Measurements from ENCODE around the gene MPRIP. TPM values are rescaled to one million over a fixed set of nuclear protein-coding genes. Genes with fewer than 3 reads are reported as not detected.
A peak's percentile ranks its signal among the peaks of the same experiment; 100 is the strongest.

MPRIP gene
- total and polyA plus RNA-seq, 2 experiments from 2014 or later = 91.7 to 202 TPM

DNA sequence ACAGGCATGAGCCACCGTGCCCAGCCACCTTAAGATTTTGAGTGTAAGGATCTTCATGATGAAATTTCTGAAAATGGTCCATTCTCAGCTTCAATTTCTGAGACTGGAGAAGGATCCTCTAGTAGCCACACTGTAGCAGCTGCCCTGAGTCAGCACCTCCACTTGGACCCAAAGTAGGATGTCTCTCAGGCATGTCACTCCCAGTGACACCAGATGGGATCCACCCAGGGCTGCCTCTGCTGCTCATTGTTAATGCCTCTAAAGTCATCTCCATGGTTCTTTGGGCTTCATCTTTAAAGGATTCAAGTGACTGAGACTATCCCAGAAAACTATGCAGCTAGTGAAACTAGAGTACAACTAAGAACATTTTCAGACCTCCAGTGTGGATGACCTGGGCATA lies 156.0 kb downstream of the MPRIP start:
- no peaks in the 10 kb centered on the region for H3K9me2 ChIP-seq (replicated peaks; ENCODE audit: insufficient read depth)
- H4K20me1 ChIP-seq (ENCODE audit: insufficient read depth, poor library complexity, severe bottlenecking) = no peaks in the 10 kb centered on the region
- no peak overlapping the region for H3K27ac ChIP-seq
- TF ChIP-seq EZH2 (IDR thresholded peaks at IDR 0.05; ENCODE audit: borderline replicate concordance) (no peak), EZH2phosphoT487 (IDR thresholded peaks at IDR 0.05; ENCODE audit: low read depth, severe bottlenecking, unreplicated experiment) (no peak)
- TF ChIP-seq, protein P1, sequence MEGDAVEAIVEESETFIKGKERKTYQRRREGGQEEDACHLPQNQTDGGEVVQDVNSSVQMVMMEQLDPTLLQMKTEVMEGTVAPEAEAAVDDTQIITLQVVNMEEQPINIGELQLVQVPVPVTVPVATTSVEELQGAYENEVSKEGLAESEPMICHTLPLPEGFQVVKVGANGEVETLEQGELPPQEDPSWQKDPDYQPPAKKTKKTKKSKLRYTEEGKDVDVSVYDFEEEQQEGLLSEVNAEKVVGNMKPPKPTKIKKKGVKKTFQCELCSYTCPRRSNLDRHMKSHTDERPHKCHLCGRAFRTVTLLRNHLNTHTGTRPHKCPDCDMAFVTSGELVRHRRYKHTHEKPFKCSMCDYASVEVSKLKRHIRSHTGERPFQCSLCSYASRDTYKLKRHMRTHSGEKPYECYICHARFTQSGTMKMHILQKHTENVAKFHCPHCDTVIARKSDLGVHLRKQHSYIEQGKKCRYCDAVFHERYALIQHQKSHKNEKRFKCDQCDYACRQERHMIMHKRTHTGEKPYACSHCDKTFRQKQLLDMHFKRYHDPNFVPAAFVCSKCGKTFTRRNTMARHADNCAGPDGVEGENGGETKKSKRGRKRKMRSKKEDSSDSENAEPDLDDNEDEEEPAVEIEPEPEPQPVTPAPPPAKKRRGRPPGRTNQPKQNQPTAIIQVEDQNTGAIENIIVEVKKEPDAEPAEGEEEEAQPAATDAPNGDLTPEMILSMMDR (IDR thresholded peaks at IDR 0.05; ENCODE audit: poor library complexity) = no peak
- no peak for DNase-seq (ENCODE audit: low spot score)
- H3K27me3 ChIP-seq = no peaks in the 10 kb centered on the region
- no peak overlapping the region for H2AFZ ChIP-seq
- H3K9me3 ChIP-seq (ENCODE audit: low read depth) = no peaks in the 10 kb centered on the region
- no peaks in the 10 kb centered on the region for H3K79me2 ChIP-seq
- H3K36me3 ChIP-seq (replicated peaks; ENCODE audit: insufficient read depth, low read depth) = no peaks in the 10 kb centered on the region
- H3K4me2 ChIP-seq = no peak overlapping the region
- H3K4me3 ChIP-seq = no peak overlapping the region
- H3K4me1 ChIP-seq (ENCODE audit: insufficient read depth) = no peaks in the 10 kb centered on the region
- 100% methylated on average over 1 of the region's 1 CpG for WGBS (ENCODE audit: low lambda C conversion rate, missing lambda C conversion rate)

DNA sequence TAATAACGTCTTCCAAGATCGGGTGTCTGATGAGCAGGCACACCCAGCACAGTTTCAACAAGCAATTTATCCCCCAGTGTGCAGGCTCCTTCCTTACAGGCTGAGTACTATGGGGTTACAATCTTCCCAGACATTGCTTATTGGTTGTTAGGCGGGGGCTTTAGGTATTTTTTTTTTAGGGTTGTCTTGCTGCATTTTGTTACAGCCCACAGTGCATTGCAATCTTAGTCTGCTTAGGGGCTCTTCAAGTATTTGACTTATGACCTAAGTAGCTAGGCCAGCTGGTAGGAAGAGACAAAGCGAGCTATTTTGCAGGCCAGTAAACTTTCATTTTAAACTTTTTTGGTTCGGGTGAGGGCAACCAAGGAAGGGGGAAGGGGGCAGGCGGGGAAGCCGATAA lies 158.1 kb downstream of the MPRIP start:
- no peaks in the 10 kb centered on the region for H3K9me3 ChIP-seq (ENCODE audit: low read depth)
- peak overlapping the region; percentile 18 for H3K4me2 ChIP-seq
- no peaks in the 10 kb centered on the region for H3K27me3 ChIP-seq
- no peaks in the 10 kb centered on the region for H3K9me2 ChIP-seq (replicated peaks; ENCODE audit: insufficient read depth)
- H3K4me3 ChIP-seq = no peak overlapping the region
- TF ChIP-seq, protein P1 (IDR thresholded peaks at IDR 0.05; ENCODE audit: poor library complexity) = no peak
- TF ChIP-seq EZH2phosphoT487 (IDR thresholded peaks at IDR 0.05; ENCODE audit: low read depth, severe bottlenecking, unreplicated experiment) = no peak
- no peak for TF ChIP-seq EZH2 (IDR thresholded peaks at IDR 0.05; ENCODE audit: borderline replicate concordance)
- no peak for DNase-seq (ENCODE audit: low spot score)
- no peaks in the 10 kb centered on the region for H4K20me1 ChIP-seq (ENCODE audit: insufficient read depth, poor library complexity, severe bottlenecking)
- no peaks in the 10 kb centered on the region for H3K4me1 ChIP-seq (ENCODE audit: insufficient read depth)
- 61% methylated on average over 7 of the region's 7 CpGs for WGBS (ENCODE audit: low lambda C conversion rate, missing lambda C conversion rate)
- H3K79me2 ChIP-seq = no peaks in the 10 kb centered on the region
- peak overlapping the region; percentile 16 for H3K27ac ChIP-seq
- H3K36me3 ChIP-seq (replicated peaks; ENCODE audit: insufficient read depth, low read depth) = no peaks in the 10 kb centered on the region
- H2AFZ ChIP-seq = no peak overlapping the region

DNA sequence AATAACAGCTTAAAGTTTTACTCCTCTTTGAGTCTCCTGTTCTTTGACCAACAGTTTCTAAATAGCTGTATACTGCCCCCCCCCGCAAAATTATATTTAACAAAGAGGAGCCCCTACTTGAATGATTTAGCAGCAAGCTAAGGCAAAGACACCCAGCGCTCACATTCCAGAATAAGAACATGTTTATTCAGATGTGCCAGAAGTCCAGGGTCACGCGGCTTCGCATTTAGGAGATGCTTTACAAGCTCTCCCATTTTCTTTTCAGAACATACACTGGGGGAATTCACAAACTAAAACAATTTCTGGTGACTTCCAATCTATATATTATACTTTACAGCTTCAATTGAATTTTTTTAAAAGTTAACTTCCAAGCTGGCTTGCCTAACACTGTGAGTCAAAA lies 158.6 kb downstream of the MPRIP start:
- DNase-seq (ENCODE audit: low spot score) = no peak
- TF ChIP-seq EZH2 (IDR thresholded peaks at IDR 0.05; ENCODE audit: borderline replicate concordance) (no peak), EZH2phosphoT487 (IDR thresholded peaks at IDR 0.05; ENCODE audit: low read depth, severe bottlenecking, unreplicated experiment) (no peak)
- TF ChIP-seq, protein P1 (IDR thresholded peaks at IDR 0.05; ENCODE audit: poor library complexity) = no peak

DNA sequence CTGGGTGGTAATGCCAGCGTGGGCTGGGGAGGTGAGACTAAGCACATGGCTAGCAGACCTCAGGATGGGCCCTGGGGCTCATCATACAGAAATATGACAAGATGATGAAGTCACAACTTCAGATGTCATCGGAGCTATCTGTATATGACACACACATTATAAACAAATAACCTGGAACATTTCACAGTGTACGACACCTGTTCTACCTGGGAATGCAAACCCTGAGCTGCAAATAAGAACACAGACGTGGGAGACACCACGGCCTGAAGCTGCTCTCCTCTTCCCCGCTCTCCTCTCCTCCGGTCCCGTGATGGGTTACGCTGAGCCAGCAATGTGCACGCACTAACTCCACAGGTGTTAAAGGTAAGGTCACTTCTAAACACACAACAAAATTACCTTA lies 159.0 kb downstream of the MPRIP start:
- no peaks in the 10 kb centered on the region for H3K4me1 ChIP-seq (ENCODE audit: insufficient read depth)
- no peak overlapping the region for H3K4me3 ChIP-seq
- 87% methylated on average over 10 of the region's 10 CpGs for WGBS (ENCODE audit: low lambda C conversion rate, missing lambda C conversion rate)
- H3K27me3 ChIP-seq = no peaks in the 10 kb centered on the region
- no peaks in the 10 kb centered on the region for H3K36me3 ChIP-seq (replicated peaks; ENCODE audit: insufficient read depth, low read depth)
- H3K27ac ChIP-seq = no peak overlapping the region
- H2AFZ ChIP-seq = no peak overlapping the region
- no peak for DNase-seq (ENCODE audit: low spot score)
- no peaks in the 10 kb centered on the region for H4K20me1 ChIP-seq (ENCODE audit: insufficient read depth, poor library complexity, severe bottlenecking)
- H3K79me2 ChIP-seq = no peaks in the 10 kb centered on the region
- TF ChIP-seq EZH2phosphoT487 (IDR thresholded peaks at IDR 0.05; ENCODE audit: low read depth, severe bottlenecking, unreplicated experiment) (no peak), EZH2 (IDR thresholded peaks at IDR 0.05; ENCODE audit: borderline replicate concordance) (no peak)
- TF ChIP-seq, protein P1 (IDR thresholded peaks at IDR 0.05; ENCODE audit: poor library complexity) = no peak
- no peak overlapping the region for H3K4me2 ChIP-seq
- no peaks in the 10 kb centered on the region for H3K9me3 ChIP-seq (ENCODE audit: low read depth)
- H3K9me2 ChIP-seq (replicated peaks; ENCODE audit: insufficient read depth) = no peaks in the 10 kb centered on the region

More for the DNA sequence above, 158.6 kb downstream of the MPRIP start:
- Histone ChIP-seq H3K36me3 (replicated peaks; ENCODE audit: insufficient read depth, low read depth) (no peaks in the 10 kb centered on the region), H3K27ac (peak overlapping the region; percentile 16), H3K4me3 (no peak overlapping the region), H3K9me2 (replicated peaks; ENCODE audit: insufficient read depth) (no peaks in the 10 kb centered on the region), H3K27me3 (no peaks in the 10 kb centered on the region), H2AFZ (no peak overlapping the region), H3K79me2 (no peaks in the 10 kb centered on the region), H3K4me2 (peak overlapping the region; percentile 18), H4K20me1 (ENCODE audit: insufficient read depth, poor library complexity, severe bottlenecking) (no peaks in the 10 kb centered on the region), H3K4me1 (ENCODE audit: insufficient read depth) (no peaks in the 10 kb centered on the region), H3K9me3 (ENCODE audit: low read depth) (no peaks in the 10 kb centered on the region)
- WGBS (ENCODE audit: low lambda C conversion rate, missing lambda C conversion rate) = 65% methylated on average over 5 of the region's 5 CpGs
